GM19372 (cell line): ENCODE measurements around the gene CPEB4.

Source experiments
- ATAC-seq: cut with Tn5 transposase; IDR thresholded peaks from one replicate; pipeline ENCODE4 v1.9.1; 2021; ENCODE audit warnings: mild to moderate bottlenecking, low read depth, moderate library complexity; ENCODE audit not compliant: unreplicated experiment

The CPEB4 gene

GRCh38 chr5:173935396-173935795 lies 47.2 kb downstream of the CPEB4 start:
- no peak for ATAC-seq

- no peak for ATAC-seq
These were observed 52.1 kb downstream of the CPEB4 start for GRCh38 chr5:173940269-173940668.

- no peak for ATAC-seq
These were observed 53.0 kb downstream of the CPEB4 start for GRCh38 chr5:173941102-173941501.

GRCh38 chr5:173941758-173942401 lies 53.7 kb downstream of the CPEB4 start:
- no peak for ATAC-seq

- no peak for ATAC-seq
These were observed 56.4 kb downstream of the CPEB4 start for GRCh38 chr5:173944511-173944910.

GRCh38 chr5:173945160-173945559 lies 57.0 kb downstream of the CPEB4 start:
- ATAC-seq: no peak

GRCh38 chr5:173946323-173946722 lies 58.2 kb downstream of the CPEB4 start:
- no peak for ATAC-seq

- ATAC-seq: no peak
These were observed 62.7 kb downstream of the CPEB4 start for GRCh38 chr5:173950829-173951228.

- no peak for ATAC-seq
These were observed 65.5 kb downstream of the CPEB4 start for GRCh38 chr5:173953528-173954090.

GRCh38 chr5:173954671-173955521 lies 66.7 kb downstream of the CPEB4 start:
- ATAC-seq: no peak

GRCh38 chr5:173960986-173961385 lies 72.8 kb downstream of the CPEB4 start:
- no peak for ATAC-seq

- no peak for ATAC-seq
These were observed 73.3 kb downstream of the CPEB4 start for GRCh38 chr5:173961418-173961817.

- no peak for ATAC-seq
These were observed 74.4 kb downstream of the CPEB4 start for GRCh38 chr5:173962436-173962972.

GRCh38 chr5:173963182-173963838 lies 75.2 kb downstream of the CPEB4 start:
- ATAC-seq: no peak

GRCh38 chr5:173963867-173964441 lies 75.8 kb downstream of the CPEB4 start:
- no peak for ATAC-seq

- ATAC-seq: no peak
These were observed 76.4 kb downstream of the CPEB4 start for GRCh38 chr5:173964506-173964905.

GRCh38 chr5:173967241-173967640 lies 79.1 kb downstream of the CPEB4 start:
- ATAC-seq: no peak

- ATAC-seq: no peak
These were observed 80.1 kb downstream of the CPEB4 start for GRCh38 chr5:173968154-173968797.

GRCh38 chr5:173969167-173970049 lies 81.3 kb downstream of the CPEB4 start:
- no peak for ATAC-seq
